ENCODE results near the gene CENPT. TPM values are rescaled to one million over a fixed set of nuclear protein-coding genes. Genes with fewer than 3 reads are reported as not detected.
"Not testable (repeated sequence)": the region's sequence is repeated elsewhere in the genome, so short reads cannot be mapped to it uniquely, and the experiment has no call there.

The CENPT gene
- total and polyA plus RNA-seq, 2 donors from 2014 or later = 25.3 to 42.5 TPM

- Histone ChIP-seq H3K9ac (ENCODE audit: low read length in 3 of 3) (no peak overlapping the region), H3K36me3 (ENCODE audit: control insufficient read depth in 2 of 3, insufficient read depth in 3 of 3, low read length in 3 of 3) (peaks cover 4 to 14% (median 6%) of the 10 kb centered on the region in 3 donors), H3K4me1 (ENCODE audit: control insufficient read depth in 2 of 3, insufficient read depth in 2 of 3, low read depth in 1 of 3, low read length in 3 of 3) (peaks cover 0 to 18% (median 11%) of the 10 kb centered on the region in 3 donors), H3K27ac (ENCODE audit: low read depth in 2 of 2, low read length in 2 of 2) (no peak overlapping the region), H3K27me3 (ENCODE audit: control insufficient read depth, insufficient read depth, low read length) (no peaks in the 10 kb centered on the region), H3K4me3 (ENCODE audit: low read length in 3 of 3) (no peak overlapping the region), H3K9me3 (ENCODE audit: control insufficient read depth in 2 of 3, insufficient read depth in 1 of 3, low read length in 3 of 3) (no peaks in the 10 kb centered on the region)
- no peak for TF ChIP-seq CTCF (IDR thresholded peaks at IDR 0.05; ENCODE audit: borderline replicate concordance, extremely low read depth, insufficient read depth)
- FAIRE-seq (no peak), DNase-seq (no peak)
- intact Hi-C loops (cut with DNase I) = no loop called here
These were observed 22.2 kb upstream of the CENPT start for GRCh38 chr16:67869653-67870052.

- TF ChIP-seq CTCF (IDR thresholded peaks at IDR 0.05; ENCODE audit: borderline replicate concordance, extremely low read depth, insufficient read depth) = no peak
- no peaks in the 10 kb centered on the region for H3K27me3 ChIP-seq (ENCODE audit: control insufficient read depth, insufficient read depth, low read length)
- FAIRE-seq (no peak), DNase-seq (no peak)
- no peak overlapping the region for H3K9ac ChIP-seq (ENCODE audit: low read length in 3 of 3)
- no peak overlapping the region for H3K4me3 ChIP-seq (ENCODE audit: low read length in 3 of 3)
- H3K4me1 ChIP-seq (ENCODE audit: control insufficient read depth in 2 of 3, insufficient read depth in 2 of 3, low read depth in 1 of 3, low read length in 3 of 3) = peaks cover 0 to 11% (median 4%) of the 10 kb centered on the region in 3 donors
- intact Hi-C loops (cut with DNase I) = no loop called here
- no peak overlapping the region for H3K27ac ChIP-seq (ENCODE audit: low read depth in 2 of 2, low read length in 2 of 2)
- H3K36me3 ChIP-seq (ENCODE audit: control insufficient read depth in 2 of 3, insufficient read depth in 3 of 3, low read length in 3 of 3) = peaks cover 4 to 14% (median 6%) of the 10 kb centered on the region in 3 donors
- H3K9me3 ChIP-seq (ENCODE audit: control insufficient read depth in 2 of 3, insufficient read depth in 1 of 3, low read length in 3 of 3) = no peaks in the 10 kb centered on the region
These were observed 20.8 kb upstream of the CENPT start for GRCh38 chr16:67868290-67868689.

GRCh38 chr16:67865318-67865717 is 17.8 kb upstream of the CENPT start:
- Histone ChIP-seq H3K27me3 (ENCODE audit: control insufficient read depth, insufficient read depth, low read length) (no peaks in the 10 kb centered on the region), H3K36me3 (ENCODE audit: control insufficient read depth in 2 of 3, insufficient read depth in 3 of 3, low read length in 3 of 3) (peaks cover 3 to 18% (median 6%) of the 10 kb centered on the region in 3 donors), H3K4me3 (ENCODE audit: low read length in 3 of 3) (no peak overlapping the region), H3K4me1 (ENCODE audit: control insufficient read depth in 2 of 3, insufficient read depth in 2 of 3, low read depth in 1 of 3, low read length in 3 of 3) (peaks cover 0 to 7% (median 6%) of the 10 kb centered on the region in 3 donors), H3K9ac (ENCODE audit: low read length in 3 of 3) (no peak overlapping the region), H3K9me3 (ENCODE audit: control insufficient read depth in 2 of 3, insufficient read depth in 1 of 3, low read length in 3 of 3) (no peaks in the 10 kb centered on the region), H3K27ac (ENCODE audit: low read depth in 2 of 2, low read length in 2 of 2) (no peak overlapping the region)
- TF ChIP-seq CTCF (IDR thresholded peaks at IDR 0.05; ENCODE audit: borderline replicate concordance, extremely low read depth, insufficient read depth) = peak; percentile 11
- DNase-seq (peak in 1 of 5 donors; percentile 29), FAIRE-seq (no peak)
- intact Hi-C loops (cut with DNase I) = no loop called here

GRCh38 chr16:67864594-67864993 is 17.1 kb upstream of the CENPT start:
- peaks cover 2 to 12% (median 6%) of the 10 kb centered on the region in 3 donors for H3K36me3 ChIP-seq (ENCODE audit: control insufficient read depth in 2 of 3, insufficient read depth in 3 of 3, low read length in 3 of 3)
- DNase-seq (no peak), FAIRE-seq (no peak)

DNA sequence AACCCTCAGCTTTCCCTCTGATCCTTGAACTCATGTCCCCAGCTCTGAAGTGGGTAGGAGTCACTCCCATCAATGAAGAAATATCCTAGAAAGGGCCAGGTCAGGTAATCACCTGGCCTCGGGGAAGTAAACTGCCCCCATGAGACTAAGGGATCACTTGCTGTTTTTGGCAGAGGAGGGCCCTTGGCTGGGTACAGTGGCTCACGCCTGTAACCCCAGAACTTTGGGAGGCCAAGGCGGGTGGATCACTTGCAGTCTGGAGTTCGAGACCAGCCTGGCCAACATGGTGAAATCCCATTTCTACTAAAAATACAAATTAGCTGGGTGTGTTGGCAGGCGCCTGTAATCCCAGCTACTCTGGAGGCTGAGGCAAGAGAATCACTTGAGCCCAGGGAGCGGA is 16.6 kb upstream of the CENPT start:
- DNase-seq; H3K4me3 ChIP-seq (ENCODE audit: low read length in 3 of 3); H3K27me3 ChIP-seq (ENCODE audit: control insufficient read depth, insufficient read depth, low read length); intact Hi-C loops (cut with DNase I); H3K9ac ChIP-seq (ENCODE audit: low read length in 3 of 3); H3K9me3 ChIP-seq (ENCODE audit: control insufficient read depth in 2 of 3, insufficient read depth in 1 of 3, low read length in 3 of 3); FAIRE-seq; H3K4me1 ChIP-seq (ENCODE audit: control insufficient read depth in 2 of 3, insufficient read depth in 2 of 3, low read depth in 1 of 3, low read length in 3 of 3): not testable (repeated sequence)
- H3K27ac ChIP-seq (ENCODE audit: low read depth in 2 of 2, low read length in 2 of 2) = peak overlapping the region in 1 of 2 donors; percentile 49
- H3K36me3 ChIP-seq (ENCODE audit: control insufficient read depth in 2 of 3, insufficient read depth in 3 of 3, low read length in 3 of 3) = peaks cover 2 to 12% (median 6%) of the 10 kb centered on the region in 3 donors

More at GRCh38 chr16:67864594-67864993, 17.1 kb upstream of the CENPT start:
- Histone ChIP-seq H3K9ac (ENCODE audit: low read length in 3 of 3) (no peak overlapping the region), H3K4me3 (ENCODE audit: low read length in 3 of 3) (no peak overlapping the region), H3K9me3 (ENCODE audit: control insufficient read depth in 2 of 3, insufficient read depth in 1 of 3, low read length in 3 of 3) (no peaks in the 10 kb centered on the region), H3K27me3 (ENCODE audit: control insufficient read depth, insufficient read depth, low read length) (no peaks in the 10 kb centered on the region), H3K4me1 (ENCODE audit: control insufficient read depth in 2 of 3, insufficient read depth in 2 of 3, low read depth in 1 of 3, low read length in 3 of 3) (peaks cover 0 to 7% (median 6%) of the 10 kb centered on the region in 3 donors), H3K27ac (ENCODE audit: low read depth in 2 of 2, low read length in 2 of 2) (no peak overlapping the region)
- intact Hi-C loops (cut with DNase I) = no loop called here
- no peak for TF ChIP-seq CTCF (IDR thresholded peaks at IDR 0.05; ENCODE audit: borderline replicate concordance, extremely low read depth, insufficient read depth)

Measured in kidney (tissue), 14 donors.